Measurements from ENCODE around the gene PALLD. TPM values are rescaled to one million over a fixed set of nuclear protein-coding genes. Genes with fewer than 3 reads are reported as not detected.
A peak's percentile ranks its signal among the peaks of the same experiment; 100 is the strongest.

Gene PALLD
- total RNA-seq, 1 donor from 2014 or later: 221 TPM

GRCh38 chr4:168647646-168648375, 151.0 kb downstream of the PALLD start:
- DNase-seq: no peak

GRCh38 chr4:168648494-168648893, 151.6 kb downstream of the PALLD start:
- DNase-seq: no peak

- no peak for DNase-seq
Observed at GRCh38 chr4:168648929-168649328, 152.1 kb downstream of the PALLD start.

GRCh38 chr4:168651374-168651773, 154.5 kb downstream of the PALLD start:
- no peak for DNase-seq

GRCh38 chr4:168651864-168652263, 155.0 kb downstream of the PALLD start:
- DNase-seq: no peak

GRCh38 chr4:168652755-168653154, 155.9 kb downstream of the PALLD start:
- DNase-seq: no peak

- no peak for DNase-seq
Observed at GRCh38 chr4:168654104-168654847, 157.4 kb downstream of the PALLD start.

- DNase-seq: no peak
Observed at GRCh38 chr4:168654848-168655174, 158.0 kb downstream of the PALLD start.

- no peak for DNase-seq
Observed at GRCh38 chr4:168655182-168655581, 158.3 kb downstream of the PALLD start.

- DNase-seq: no peak
Observed at GRCh38 chr4:168656055-168656660, 159.3 kb downstream of the PALLD start.

GRCh38 chr4:168656946-168657473, 160.2 kb downstream of the PALLD start:
- no peak for DNase-seq

GRCh38 chr4:168658751-168659150, 161.9 kb downstream of the PALLD start:
- no peak for DNase-seq

GRCh38 chr4:168659741-168660465, 163.1 kb downstream of the PALLD start:
- DNase-seq: no peak

GRCh38 chr4:168662297-168662984, 165.6 kb downstream of the PALLD start:
- DNase-seq: no peak

- no peak for DNase-seq
Observed at GRCh38 chr4:168664242-168664891, 167.5 kb downstream of the PALLD start.

- DNase-seq: no peak
Observed at GRCh38 chr4:168666531-168666930, 169.7 kb downstream of the PALLD start.

GRCh38 chr4:168667376-168667775, 170.5 kb downstream of the PALLD start:
- DNase-seq: peak; percentile 36

- DNase-seq: no peak
Observed at GRCh38 chr4:168667921-168668320, 171.1 kb downstream of the PALLD start.

GRCh38 chr4:168673476-168673875, 176.6 kb downstream of the PALLD start:
- no peak for DNase-seq

- no peak for DNase-seq
Observed at GRCh38 chr4:168674077-168674747, 177.4 kb downstream of the PALLD start.

GRCh38 chr4:168674866-168675265, 178.0 kb downstream of the PALLD start:
- no peak for DNase-seq
